Right lobe of liver (tissue), 6 donors: ENCODE data around the gene ASIC4. TPM values are rescaled to one million over a fixed set of nuclear protein-coding genes. Genes with fewer than 3 reads are reported as not detected.

ENCODE experiments used
- ATAC-seq, 4 donors: fragments of 200-7000 bp; cut with Tn5 transposase; one replicate each; pipeline ENCODE4 v1.9.1; 2020; ENCODE audit warnings: mild to moderate bottlenecking in 4 of 4, moderate library complexity in 4 of 4
- DNase-seq, 3 donors: peaks; one replicate each; pipeline ENCODE4 v3.0.0-alpha.2; 2020
- H3K27ac ChIP-seq, 3 donors: fragments of 200-600 bp; one replicate each; pipeline ENCODE4 v1.8.0; 2022
- H3K27me3 ChIP-seq, 2 donors: fragments of 200-600 bp; one replicate each; pipeline ENCODE4 v1.8.0; 2022
- H3K36me3 ChIP-seq, 4 donors: fragments of 200-600 bp; sonication (generic) in 1 of 4; one replicate each; pipeline versions ENCODE4 v1.5.1 to v1.8.0; 2017 to 2022; ENCODE audit warnings: control low read depth in 1 of 4
- H3K4me1 ChIP-seq, 4 donors: fragments of 200-600 bp; sonication (generic) in 1 of 4; one replicate each; pipeline versions ENCODE4 v1.5.1 to v1.8.0; 2017 to 2022; ENCODE audit warnings: control low read depth in 1 of 4
- H3K4me3 ChIP-seq, 3 donors: fragments of 200-600 bp; one replicate each; pipeline ENCODE4 v1.8.0; 2022
- H3K9me3 ChIP-seq, 4 donors: fragments of 200-600 bp; sonication (generic) in 1 of 4; one replicate each; pipeline versions ENCODE4 v1.5.1 to v1.8.0; 2017 to 2022; ENCODE audit warnings: control low read depth in 1 of 4
- POLR2A ChIP-seq: fragments of 450-650 bp; IDR thresholded peaks from one replicate; pipeline ENCODE4 v1.6.1; 2017; ENCODE audit warnings: antibody characterized with exemption, mild to moderate bottlenecking
- WGBS: methylation state at CpG from one replicate; pipeline ENCODE4 v1.1.6; 2018; ENCODE audit warnings: low coverage, low lambda C conversion rate; ENCODE audit not compliant: insufficient coverage; ENCODE audit errors: missing lambda C conversion rate; 5-methylcytosine and 5-hydroxymethylcytosine counted together
- intact Hi-C, 2 donors: fragments of 100-400 bp; cut with DNase I; formaldehyde crosslinking; loops; one replicate each; pipeline versions ENCODE4 v1.11.2 to v1.14.1; 2022
- total RNA-seq, 6 experiments: library from RNA; depleted of rRNA in 2 of 6; stranded (reverse); fragments of >200 nt in 2 of 6; fragmentation: NEBNext Ultra II Directional in 3 of 6; extraction: Animal tissue kit (Norgen Biotek cat#: 25700) in 3 of 6; gene quantifications; one replicate each; pipeline versions ENCODE4 v1.1.0 to v1.2.4, GENCODE V29; 2016 to 2023
- TF ChIP-seq, protein P1 (sequence below), 4 donors: fragments of 200-600 bp in 3 of 4; fragments of 450-650 bp in 1 of 4; IDR thresholded peaks; one replicate each; pipeline versions ENCODE4 v1.5.1 to v1.8.0; 2016 to 2022; ENCODE audit warnings: antibody characterized with exemption in 4 of 4, mild to moderate bottlenecking in 2 of 4
- donor health status: DM: no; HTN: yes; CAD: no.
- donor health status: DM: no; HTN: no; CAD: no.
- donor health status: DM: no; HTN: no; CAD: no.
- donor health status: DM: no; HTN: yes; CAD: no.
- donor health status: DM: no; HTN: yes; CAD: no.

The ASIC4 gene
- total RNA-seq, 6 experiments from 2014 or later: not detected

GRCh38 chr2:219472629-219473187, 41.6 kb upstream of the ASIC4 start:
- H3K4me1 ChIP-seq: no peaks in the 10 kb centered on the region
- WGBS: 100% methylated on average over 1 of the region's 12 CpGs
- H3K36me3 ChIP-seq: no peaks in the 10 kb centered on the region
- TF ChIP-seq POLR2A: no peak
- TF ChIP-seq, protein P1, sequence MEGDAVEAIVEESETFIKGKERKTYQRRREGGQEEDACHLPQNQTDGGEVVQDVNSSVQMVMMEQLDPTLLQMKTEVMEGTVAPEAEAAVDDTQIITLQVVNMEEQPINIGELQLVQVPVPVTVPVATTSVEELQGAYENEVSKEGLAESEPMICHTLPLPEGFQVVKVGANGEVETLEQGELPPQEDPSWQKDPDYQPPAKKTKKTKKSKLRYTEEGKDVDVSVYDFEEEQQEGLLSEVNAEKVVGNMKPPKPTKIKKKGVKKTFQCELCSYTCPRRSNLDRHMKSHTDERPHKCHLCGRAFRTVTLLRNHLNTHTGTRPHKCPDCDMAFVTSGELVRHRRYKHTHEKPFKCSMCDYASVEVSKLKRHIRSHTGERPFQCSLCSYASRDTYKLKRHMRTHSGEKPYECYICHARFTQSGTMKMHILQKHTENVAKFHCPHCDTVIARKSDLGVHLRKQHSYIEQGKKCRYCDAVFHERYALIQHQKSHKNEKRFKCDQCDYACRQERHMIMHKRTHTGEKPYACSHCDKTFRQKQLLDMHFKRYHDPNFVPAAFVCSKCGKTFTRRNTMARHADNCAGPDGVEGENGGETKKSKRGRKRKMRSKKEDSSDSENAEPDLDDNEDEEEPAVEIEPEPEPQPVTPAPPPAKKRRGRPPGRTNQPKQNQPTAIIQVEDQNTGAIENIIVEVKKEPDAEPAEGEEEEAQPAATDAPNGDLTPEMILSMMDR (IDR thresholded peaks at IDR 0.05): no peak
- DNase-seq (no peak), ATAC-seq (no peak)
- intact Hi-C loops: loop anchor here in 1 of 2 donors (10.0 kb wide), 1 partner anchor 62 kb away; no protein-coding TSS in a partner anchor
- no peak overlapping the region for H3K27ac ChIP-seq
- no peaks in the 10 kb centered on the region for H3K27me3 ChIP-seq
- no peak overlapping the region for H3K4me3 ChIP-seq
- no peaks in the 10 kb centered on the region for H3K9me3 ChIP-seq

DNA sequence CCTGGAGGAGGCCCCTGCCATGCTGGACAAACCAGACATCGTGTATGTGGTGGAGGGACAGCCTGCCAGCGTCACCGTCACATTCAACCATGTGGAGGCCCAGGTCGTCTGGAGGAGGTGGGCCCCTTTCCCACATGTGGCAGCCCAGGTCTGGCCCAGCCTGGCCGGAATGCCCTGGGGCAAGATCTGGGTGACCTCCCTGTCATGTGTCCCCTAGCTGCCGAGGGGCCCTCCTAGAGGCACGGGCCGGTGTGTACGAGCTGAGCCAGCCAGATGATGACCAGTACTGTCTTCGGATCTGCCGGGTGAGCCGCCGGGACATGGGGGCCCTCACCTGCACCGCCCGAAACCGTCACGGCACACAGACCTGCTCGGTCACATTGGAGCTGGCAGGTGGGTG, 40.8 kb upstream of the ASIC4 start:
- no peak overlapping the region for H3K4me3 ChIP-seq
- H3K27ac ChIP-seq: no peak overlapping the region
- H3K27me3 ChIP-seq: no peaks in the 10 kb centered on the region
- no CpG with 5 or more reads among the region's 18 CpGs for WGBS
- no peak for ATAC-seq
- no peaks in the 10 kb centered on the region for H3K9me3 ChIP-seq
- intact Hi-C loops: loop anchor here in 1 of 2 donors (10.0 kb wide), 1 partner anchor 61 kb away; no protein-coding TSS in a partner anchor
- H3K4me1 ChIP-seq: no peaks in the 10 kb centered on the region
- H3K36me3 ChIP-seq: no peaks in the 10 kb centered on the region
- no peak for DNase-seq
- TF ChIP-seq, protein P1 (IDR thresholded peaks at IDR 0.05): no peak
- no peak for TF ChIP-seq POLR2A

GRCh38 chr2:219474285-219475060, 39.8 kb upstream of the ASIC4 start:
- 61% methylated on average over 11 of the region's 11 CpGs for WGBS
- intact Hi-C loops: loop anchor here (5.0 to 10.0 kb wide), 2 partner anchors 58 to 60 kb away; no protein-coding TSS in a partner anchor
- no peaks in the 10 kb centered on the region for H3K4me1 ChIP-seq
- H3K9me3 ChIP-seq: no peaks in the 10 kb centered on the region
- TF ChIP-seq POLR2A: no peak
- TF ChIP-seq, protein P1 (IDR thresholded peaks at IDR 0.05): no peak
- H3K27ac ChIP-seq: no peak overlapping the region
- no peaks in the 10 kb centered on the region for H3K27me3 ChIP-seq
- ATAC-seq (no peak), DNase-seq (no peak)
- H3K36me3 ChIP-seq: no peaks in the 10 kb centered on the region
- no peak overlapping the region for H3K4me3 ChIP-seq

DNA sequence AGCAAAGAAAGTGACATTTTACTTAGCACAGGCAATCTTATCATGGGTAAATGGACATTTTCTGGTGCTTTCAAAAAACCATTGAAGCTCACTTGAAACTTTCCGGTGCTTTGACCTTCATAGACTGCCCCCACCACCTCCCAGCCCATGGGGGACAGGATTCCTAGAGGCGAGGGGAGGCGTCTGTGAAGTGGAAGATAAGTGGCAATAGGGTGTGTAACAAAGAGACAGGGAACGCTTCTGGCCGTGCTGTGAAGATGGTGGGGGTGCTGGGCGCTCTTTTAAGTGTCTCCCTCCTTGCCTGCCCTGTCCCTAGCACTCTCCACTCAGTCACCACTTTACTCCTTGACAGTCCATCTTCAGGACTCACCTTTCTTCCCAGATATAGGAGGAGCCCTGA, 39.0 kb upstream of the ASIC4 start:
- DNase-seq: no peak
- no peaks in the 10 kb centered on the region for H3K36me3 ChIP-seq
- TF ChIP-seq, protein P1 (IDR thresholded peaks at IDR 0.05): no peak
- no peak for TF ChIP-seq POLR2A
- WGBS: 54% methylated on average over 6 of the region's 6 CpGs
- no peaks in the 10 kb centered on the region for H3K9me3 ChIP-seq
- intact Hi-C loops: loop anchor here (5.0 to 10.0 kb wide), 2 partner anchors 57 to 60 kb away; no protein-coding TSS in a partner anchor
- H3K27ac ChIP-seq: no peak overlapping the region
- no peaks in the 10 kb centered on the region for H3K4me1 ChIP-seq
- H3K4me3 ChIP-seq: no peak overlapping the region
- ATAC-seq: no peak
- no peaks in the 10 kb centered on the region for H3K27me3 ChIP-seq
